HG03159 (cell line): ENCODE measurements around the gene TPTE2.
"Not testable (repeated sequence)": the region's sequence is repeated elsewhere in the genome, so short reads cannot be mapped to it uniquely, and the experiment has no call there.

Experiments used
- ATAC-seq: cut with Tn5 transposase; IDR thresholded peaks from one replicate; pipeline ENCODE4 v1.9.1; 2021; ENCODE audit warnings: mild to moderate bottlenecking, moderate library complexity; ENCODE audit not compliant: unreplicated experiment

Gene TPTE2

GRCh38 chr13:19572280-19572679, 10.9 kb upstream of the TPTE2 start:
- ATAC-seq, result no peak

GRCh38 chr13:19567820-19568534, 6.6 kb upstream of the TPTE2 start:
- ATAC-seq, result peak; percentile 70

- ATAC-seq, result no peak
Measured at GRCh38 chr13:19561585-19561984, 253 bp upstream of the TPTE2 start.

- not testable (repeated sequence) for ATAC-seq
Measured at GRCh38 chr13:19560672-19561071, 660 bp downstream of the TPTE2 start.

- ATAC-seq, result not testable (repeated sequence)
Measured at GRCh38 chr13:19559739-19560138, 1.6 kb downstream of the TPTE2 start.

GRCh38 chr13:19557287-19557686, 4.0 kb downstream of the TPTE2 start:
- ATAC-seq, result not testable (repeated sequence)

- ATAC-seq, result not testable (repeated sequence)
Measured at GRCh38 chr13:19549245-19549644, 12.1 kb downstream of the TPTE2 start.

- peak; percentile 83 for ATAC-seq
Measured at GRCh38 chr13:19525634-19526033, 35.7 kb downstream of the TPTE2 start.

GRCh38 chr13:19519049-19519448, 42.3 kb downstream of the TPTE2 start:
- ATAC-seq, result no peak

GRCh38 chr13:19507623-19508022, 53.7 kb downstream of the TPTE2 start:
- ATAC-seq, result not testable (repeated sequence)

GRCh38 chr13:19460126-19460525, 101.2 kb downstream of the TPTE2 start:
- ATAC-seq, result not testable (repeated sequence)

- not testable (repeated sequence) for ATAC-seq
Measured at GRCh38 chr13:19439056-19439686, 122.2 kb downstream of the TPTE2 start.

GRCh38 chr13:19437780-19438179, 123.6 kb downstream of the TPTE2 start:
- ATAC-seq, result not testable (repeated sequence)

- ATAC-seq, result not testable (repeated sequence)
Measured at GRCh38 chr13:19422236-19422635, 139.1 kb downstream of the TPTE2 start.

GRCh38 chr13:19412494-19412893, 148.8 kb downstream of the TPTE2 start:
- ATAC-seq, result not testable (repeated sequence)

- not testable (repeated sequence) for ATAC-seq
Measured at GRCh38 chr13:19382746-19383511, 178.4 kb downstream of the TPTE2 start.

GRCh38 chr13:19382111-19382510, 179.2 kb downstream of the TPTE2 start:
- no peak for ATAC-seq
